SW 1271 (cell line): Measurements from ENCODE around the gene C5orf47.

Experiments used
- DNase-seq, 2 experiments: peaks; one replicate each; lab custom pipeline; 2025; lab: John Stamatoyannopoulos, UW

Gene C5orf47, protein sequence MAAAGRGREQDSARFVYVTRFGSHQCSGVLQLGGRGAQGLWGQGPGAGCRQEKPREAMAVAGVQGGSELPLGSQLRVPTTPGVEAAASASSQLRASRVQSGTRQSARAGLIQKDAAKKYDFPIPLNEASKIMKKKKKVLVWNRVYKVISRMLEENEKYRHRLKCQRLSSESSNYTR

DNA sequence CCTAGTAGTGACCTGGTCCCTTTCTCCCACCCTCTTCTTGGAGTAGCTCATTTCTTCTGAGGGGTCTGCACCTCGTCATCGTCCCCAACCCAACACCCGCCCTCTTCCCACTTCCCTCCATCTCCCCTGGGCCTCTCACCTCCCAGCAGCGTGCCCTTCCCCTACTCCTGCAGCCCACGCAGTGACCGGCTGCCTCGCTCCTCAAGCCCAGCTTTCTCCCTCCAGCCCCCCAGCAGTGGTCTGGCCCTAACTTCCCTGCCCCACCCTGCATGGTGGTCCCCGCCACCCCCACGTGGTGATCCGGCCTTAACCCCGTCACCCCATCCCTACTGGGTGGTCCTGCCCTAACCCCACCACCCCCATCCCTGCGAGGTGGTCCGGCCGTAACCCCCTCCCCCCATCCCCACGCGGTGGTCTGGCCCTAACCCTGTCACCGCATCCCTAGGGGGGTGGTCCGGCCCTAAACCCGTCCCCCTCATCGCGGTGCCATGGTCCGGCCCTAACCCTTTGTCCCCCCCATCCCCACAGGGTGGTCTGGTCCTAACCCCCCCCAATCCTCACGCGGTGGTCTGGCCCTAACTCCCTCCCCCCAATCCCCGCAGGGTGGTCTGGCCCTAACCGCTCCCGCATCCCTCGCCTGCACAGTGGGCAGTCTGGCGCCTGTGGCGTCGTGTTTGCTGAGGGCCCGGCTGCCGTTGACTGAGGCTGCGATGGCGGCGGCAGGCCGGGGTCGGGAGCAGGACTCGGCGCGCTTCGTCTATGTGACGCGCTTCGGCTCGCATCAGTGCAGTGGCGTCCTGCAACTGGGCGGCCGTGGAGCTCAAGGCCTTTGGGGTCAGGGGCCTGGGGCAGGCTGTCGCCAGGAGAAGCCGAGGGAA, at the start of gene C5orf47:
TSS of gene C5orf47 (plus strand) at position 617 of the 878 bp plus-strand sequence. CDS start at position 711, 94 bp downstream.
- DNase-seq, result no peak

DNA sequence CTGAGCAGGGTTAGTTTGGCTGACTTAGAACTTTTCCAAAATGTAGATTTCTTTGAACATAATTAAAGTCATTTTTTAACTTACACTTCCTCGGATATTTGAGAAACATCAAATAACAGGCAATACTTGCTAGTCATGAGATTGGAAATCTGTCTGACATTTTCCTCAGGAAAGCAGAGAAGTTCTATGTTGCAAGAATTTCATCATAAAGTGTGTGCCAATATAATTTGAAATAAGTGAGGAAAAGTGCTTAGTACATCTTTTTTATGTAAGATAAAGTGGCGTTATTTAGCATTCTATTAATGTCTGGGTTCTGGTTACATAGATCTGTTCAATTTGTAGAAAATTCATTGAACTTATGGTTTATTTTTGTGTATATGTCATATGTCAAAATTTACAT, 48.7 kb upstream of the C5orf47 start:
- DNase-seq, result no peak

DNA sequence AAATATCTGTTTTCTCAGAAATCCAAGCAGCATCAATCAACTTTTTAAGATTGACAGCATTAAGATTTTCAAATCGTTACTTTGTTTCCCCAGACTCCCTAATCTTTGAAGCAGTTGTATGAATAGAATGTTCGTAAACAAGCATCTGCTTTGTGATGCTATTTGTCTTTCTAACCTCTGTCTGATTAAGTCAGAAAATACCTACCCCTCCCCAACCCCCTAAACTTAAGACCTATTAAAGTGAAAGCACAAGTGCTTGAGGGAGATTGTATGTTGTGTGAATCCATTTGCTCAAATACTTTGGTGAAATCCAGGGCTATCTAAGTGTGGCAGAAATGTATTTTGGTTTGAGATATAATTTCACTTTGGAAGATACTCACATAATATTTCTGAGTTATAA, 47.9 kb upstream of the C5orf47 start:
- no peak for DNase-seq

DNA sequence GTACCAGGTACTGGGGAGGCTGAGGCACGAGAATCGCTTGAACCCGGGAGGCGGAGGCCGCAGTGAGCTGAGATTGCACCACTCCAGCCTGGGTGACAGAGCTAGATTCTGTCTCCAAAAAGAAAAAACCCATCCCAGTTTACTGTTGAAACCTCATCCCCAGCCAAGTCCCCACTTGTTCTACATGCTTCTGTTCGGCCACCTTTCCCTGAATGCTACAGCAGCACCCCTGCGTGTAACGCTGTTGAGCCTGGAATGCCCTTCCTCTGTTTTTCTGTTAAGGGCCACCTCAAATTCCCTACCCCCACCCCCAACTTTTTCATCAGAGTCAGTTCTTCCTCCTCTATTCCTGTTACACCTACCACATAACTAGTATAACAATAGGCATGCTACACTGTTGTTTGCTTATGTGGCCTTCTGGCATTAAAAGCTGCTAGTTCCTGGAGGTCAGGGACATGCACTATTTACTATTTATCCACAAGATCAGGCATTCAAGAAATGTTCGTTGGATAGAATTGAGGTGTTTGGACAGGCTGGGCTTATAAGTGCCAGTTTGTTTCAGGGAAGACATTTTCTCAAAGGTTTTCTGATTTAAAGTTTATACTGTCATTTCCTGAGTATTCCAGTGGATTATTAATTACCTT, 47.1 kb upstream of the C5orf47 start:
- DNase-seq, result no peak

DNA sequence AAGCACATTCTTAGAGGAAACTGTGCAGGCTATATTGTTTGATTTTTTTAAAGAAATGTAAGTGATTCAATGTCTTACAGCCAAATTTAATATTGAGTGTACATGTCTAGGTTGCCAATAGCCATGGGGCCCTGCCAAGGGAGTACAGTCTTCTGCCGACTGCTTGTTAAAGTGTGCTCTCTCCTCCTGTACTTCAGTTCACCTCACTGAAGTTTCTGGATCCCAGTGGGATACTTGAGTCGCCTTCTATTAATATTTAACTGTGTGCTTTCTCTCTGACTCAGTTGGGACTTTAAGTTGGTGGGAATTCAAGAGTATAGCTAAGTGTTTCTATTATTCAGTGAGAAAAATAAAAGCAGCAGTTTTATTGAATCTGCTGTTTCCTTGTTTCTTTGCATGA, 44.5 kb upstream of the C5orf47 start:
- DNase-seq, result no peak

DNA sequence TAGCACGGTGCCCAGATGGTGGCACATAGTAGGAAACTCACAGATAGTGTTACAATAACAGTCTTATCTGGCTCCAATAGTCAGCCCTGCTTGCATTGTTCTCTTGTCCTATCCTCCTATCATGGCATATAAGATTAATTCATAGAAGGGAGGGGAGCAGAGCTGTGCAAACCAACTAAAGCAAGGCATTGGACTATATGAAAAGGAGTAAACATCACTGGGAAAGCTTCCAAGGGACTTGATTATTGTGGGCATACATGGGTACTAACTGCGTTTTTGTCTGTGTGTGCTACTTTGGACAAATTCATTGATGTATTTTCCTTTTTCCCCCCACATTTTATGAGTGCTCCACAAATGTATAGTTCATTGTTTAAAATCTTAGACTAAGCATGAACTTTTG, 43.8 kb upstream of the C5orf47 start:
- DNase-seq, result no peak

DNA sequence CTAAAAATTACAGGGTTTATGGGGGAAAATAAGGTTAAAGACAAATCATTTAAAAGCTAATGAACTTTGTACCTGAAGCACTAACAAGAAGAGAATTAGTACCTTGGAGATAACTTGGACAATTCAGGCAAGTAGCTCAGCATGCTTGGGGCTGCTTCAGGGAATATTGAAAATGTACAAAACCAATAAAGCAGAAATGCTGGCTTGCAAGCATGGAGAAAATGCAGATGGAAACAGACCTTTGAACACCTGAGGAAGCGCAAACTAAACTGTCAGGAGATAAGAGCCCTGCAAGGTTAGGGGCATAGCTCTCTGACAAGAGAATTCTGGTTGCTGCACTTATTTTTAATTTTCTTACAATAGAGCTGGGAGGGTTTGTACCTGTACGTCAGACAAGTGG, 42.6 kb upstream of the C5orf47 start:
- no peak for DNase-seq

DNA sequence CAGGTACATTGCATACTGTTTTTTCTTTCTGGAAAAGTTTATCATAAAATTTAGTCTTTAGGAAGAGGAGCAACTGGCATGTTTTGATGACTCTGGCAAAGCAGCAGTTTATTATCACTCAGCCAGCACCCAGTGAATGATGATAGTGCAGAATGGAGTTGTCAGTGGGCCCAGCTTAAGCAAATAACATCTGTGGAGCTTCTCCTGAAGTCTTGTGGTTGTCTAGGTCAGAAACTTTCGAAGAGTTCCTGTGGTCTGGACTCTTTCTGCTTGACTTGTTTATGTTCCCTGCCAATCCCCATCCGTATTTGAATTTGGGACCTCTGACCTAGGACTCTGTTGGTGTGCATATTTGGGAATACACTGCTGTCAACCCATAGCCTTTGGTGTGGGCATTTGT, 38.1 kb upstream of the C5orf47 start:
- no peak for DNase-seq

DNA sequence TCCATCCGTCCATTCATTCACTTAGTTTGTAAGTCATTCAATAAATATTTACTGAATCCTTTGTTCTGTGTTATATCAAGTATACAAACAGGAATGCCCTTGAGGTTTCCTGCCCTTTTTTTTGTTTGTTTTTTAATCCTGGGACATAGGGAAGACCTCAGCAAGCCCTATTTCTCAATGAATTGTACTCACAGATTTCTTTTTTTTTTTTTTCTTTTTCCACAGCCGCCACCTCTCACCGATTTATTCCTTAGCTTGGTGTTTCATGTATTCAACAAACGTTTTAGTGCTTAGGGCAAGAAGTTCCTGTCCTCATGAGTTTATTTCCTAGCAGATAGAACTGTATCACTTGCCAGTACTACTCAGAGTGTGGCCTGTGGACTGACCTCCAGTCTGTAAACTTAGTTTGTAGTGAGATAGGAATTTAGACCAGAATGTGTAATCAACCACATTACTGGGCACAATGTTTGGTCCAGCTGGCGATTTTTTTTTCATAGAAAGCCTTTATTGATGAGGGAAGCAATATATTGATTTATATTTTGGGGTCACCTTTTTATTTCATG, 35.4 kb upstream of the C5orf47 start:
- no peak for DNase-seq

DNA sequence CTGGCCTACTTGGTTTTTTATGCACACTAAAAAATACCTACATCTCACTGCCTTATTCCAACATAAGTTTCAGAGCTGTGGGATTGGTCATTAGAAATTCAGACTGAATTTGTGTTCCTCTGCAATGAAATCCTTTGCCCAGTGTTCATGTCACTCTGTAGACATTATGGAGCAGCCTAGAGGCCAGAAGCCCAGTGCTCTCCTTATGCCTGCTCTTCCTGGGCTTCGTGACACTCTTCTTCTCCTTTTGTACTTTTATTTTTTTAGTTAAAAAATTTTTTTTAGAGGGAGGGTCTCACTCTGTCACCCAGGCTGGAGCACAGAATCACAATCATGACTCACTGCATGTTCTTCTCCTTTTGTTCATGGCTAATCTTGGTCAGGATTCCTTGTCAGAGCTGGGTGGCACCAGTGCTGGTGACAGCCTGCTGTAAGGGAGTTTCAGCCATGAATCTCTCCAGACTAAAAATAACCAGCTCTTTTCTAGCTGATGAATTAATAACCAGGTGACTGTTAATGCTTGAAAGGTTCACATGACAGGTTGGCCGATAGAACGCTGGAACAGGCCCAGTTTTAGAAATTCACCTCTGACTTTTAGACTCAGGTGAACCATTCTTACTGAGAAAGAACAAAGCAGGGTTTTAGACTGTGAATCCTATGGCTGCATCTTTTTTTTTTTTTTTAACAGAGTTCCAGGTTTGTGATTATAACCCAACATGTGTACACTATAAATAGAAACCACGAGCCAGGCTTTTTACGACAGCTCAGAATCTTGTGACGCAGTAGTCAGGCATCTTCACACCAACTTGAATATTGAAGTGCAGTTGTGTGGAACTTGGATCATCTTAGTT, 34.1 kb upstream of the C5orf47 start:
- no peak for DNase-seq

DNA sequence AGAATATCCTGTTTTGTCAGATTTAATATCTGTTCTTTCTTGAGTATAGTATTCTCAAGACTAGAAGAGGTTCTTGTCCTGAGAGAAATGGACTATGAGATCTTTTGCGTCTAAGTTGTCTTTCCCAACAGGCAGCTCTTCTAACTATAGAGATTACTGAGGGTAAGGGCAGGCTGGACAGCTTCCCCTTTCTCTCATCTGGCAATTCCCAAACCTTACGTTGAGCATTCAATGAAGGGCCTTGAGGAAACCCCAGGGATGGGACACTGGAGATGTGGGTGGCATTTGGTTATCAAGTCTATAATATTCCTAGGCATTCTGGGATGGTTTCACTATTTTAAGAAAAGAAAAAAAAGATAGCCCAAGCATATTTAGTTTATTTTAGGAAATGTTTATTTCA, 28.0 kb upstream of the C5orf47 start:
- DNase-seq, result no peak

DNA sequence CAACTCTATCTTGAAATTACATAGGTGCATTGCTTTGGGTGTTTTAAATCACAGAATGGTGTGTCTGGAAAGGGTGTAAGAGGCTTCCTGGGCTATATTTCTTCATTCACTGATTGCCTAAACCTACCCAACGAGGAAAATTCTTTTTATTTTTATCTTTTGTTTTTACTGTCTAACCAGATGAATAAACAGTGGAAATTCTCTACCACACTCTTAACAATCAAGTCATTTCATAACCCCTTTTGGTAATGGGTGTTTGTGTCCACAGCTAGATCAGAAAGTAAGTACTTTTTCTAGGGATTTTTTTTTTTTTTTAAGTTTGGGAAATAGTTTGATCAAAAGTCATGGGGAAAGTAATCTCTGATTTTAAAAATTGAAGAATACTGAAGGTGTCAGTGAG, 27.6 kb upstream of the C5orf47 start:
- DNase-seq, result no peak

DNA sequence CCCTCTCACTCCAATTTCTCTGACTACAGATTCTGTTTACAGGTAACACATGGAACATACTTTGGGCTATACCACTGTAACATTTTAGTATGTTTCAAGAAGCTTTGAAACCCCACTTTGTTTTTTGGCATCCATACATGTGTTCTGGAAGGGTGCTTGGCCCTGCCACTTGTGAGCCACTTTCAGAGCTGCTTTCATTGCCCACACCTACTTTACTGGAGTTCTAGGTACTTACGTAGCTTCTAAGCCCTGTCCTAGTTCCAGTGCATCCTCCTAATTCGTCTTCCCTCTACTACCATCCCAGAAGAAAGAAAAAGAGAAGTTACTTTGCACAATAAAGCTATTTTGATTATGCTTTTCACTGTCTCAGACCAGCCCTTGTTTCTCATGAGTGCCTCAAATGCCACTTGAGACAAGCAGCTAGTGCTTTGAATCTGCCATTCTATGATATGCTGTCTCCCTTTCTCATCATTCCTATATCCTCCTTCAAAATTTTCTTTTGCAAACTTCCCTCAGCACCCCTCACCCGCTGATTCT, 26.5 kb upstream of the C5orf47 start:
- DNase-seq, result no peak

DNA sequence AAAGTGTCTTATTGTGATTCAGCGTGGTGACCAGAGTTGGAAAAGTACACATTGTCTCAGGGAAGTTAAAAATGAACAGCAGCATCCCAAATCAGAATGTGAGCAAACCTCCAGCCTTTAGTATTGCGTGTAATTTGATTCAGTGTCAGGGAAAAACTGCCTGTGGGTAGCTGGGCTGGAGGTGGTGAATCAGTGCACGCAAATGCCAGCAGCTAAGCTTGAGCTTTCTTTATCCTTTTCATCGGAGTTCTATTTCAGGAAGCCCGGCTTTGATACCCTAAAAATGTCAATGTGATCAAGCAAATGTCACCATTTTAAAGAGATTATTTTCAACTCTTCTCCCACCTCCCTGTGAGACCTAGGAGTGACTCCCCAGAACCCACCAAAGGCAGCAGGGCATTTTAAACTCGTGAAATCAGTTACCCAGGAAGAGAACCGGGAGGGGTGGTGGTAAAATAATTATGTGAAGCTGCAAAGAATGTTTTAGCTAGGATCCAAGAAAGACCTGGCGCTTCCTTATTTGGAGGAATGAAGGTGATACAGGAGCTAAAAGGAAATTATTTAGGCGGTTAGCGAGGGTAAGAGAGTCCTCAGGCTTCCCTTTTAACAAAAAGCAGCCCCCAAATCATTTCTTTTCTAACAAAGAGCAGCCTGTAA, 25.7 kb upstream of the C5orf47 start:
- DNase-seq, result no peak

DNA sequence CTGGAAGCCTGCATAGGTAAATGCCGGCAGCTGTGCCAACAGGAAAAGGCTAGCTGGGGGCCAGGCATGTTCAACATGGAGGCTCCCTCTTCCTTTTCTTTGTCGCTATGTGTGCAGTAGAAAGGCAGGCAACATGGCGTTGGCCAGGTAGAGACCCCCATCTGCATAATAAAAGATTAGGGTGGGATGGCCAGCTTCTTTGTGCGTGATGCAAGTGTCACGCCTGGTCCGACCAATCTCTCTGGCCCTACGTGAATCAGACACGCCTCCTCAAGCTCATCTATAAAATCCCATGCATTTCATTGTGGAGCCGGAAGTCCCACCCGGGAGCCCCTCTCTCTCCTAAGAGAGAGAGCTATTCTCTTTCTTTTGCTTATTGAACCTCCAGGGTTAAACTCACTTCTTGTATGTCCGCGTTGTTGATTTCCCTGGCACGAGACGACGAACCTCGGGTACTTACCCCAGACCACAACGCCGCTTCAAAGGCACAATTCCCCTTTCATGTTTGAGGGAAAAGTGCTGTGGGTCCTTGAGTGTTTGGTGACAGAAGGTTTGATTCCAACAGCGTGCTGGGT, 25.0 kb upstream of the C5orf47 start:
- DNase-seq, result no peak

DNA sequence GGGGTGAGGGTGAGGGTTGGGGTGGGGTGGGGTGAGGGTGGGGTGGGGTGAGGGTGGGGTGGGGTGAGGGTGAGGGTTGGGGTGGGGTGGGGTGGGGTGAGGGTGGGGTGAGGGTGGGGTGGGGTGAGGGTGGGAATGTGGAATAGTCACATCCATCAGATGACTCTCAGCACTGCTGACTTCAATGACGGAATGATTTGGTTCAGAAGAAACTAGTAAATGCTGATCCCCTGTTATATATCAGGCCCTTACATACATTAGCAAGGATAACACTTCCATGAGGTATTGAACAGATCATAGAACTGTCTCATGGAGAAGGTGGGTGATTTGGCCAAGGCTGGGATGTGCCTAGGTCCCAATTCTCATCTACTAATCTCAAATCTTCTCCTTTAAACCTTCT, 24.5 kb upstream of the C5orf47 start:
- DNase-seq, result no peak

DNA sequence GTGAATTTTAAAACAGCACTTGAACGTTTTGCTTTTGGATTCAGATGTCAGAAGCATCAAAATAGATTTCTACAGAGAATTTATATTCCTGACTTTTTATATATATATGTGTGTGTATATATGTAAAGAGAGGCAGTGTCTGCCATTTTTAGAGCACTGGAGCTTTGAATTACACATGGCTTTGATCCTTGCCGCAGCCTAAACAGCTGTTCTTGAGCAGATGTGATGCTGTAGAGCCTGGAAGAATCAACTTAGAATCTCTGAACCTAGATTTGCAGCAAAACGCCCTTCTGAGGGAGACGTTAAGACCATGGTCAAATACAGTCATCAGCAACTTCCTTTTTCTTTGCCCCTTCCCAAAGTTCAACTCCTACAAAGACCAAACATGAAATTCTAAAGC, 21.7 kb upstream of the C5orf47 start:
- DNase-seq, result no peak

DNA sequence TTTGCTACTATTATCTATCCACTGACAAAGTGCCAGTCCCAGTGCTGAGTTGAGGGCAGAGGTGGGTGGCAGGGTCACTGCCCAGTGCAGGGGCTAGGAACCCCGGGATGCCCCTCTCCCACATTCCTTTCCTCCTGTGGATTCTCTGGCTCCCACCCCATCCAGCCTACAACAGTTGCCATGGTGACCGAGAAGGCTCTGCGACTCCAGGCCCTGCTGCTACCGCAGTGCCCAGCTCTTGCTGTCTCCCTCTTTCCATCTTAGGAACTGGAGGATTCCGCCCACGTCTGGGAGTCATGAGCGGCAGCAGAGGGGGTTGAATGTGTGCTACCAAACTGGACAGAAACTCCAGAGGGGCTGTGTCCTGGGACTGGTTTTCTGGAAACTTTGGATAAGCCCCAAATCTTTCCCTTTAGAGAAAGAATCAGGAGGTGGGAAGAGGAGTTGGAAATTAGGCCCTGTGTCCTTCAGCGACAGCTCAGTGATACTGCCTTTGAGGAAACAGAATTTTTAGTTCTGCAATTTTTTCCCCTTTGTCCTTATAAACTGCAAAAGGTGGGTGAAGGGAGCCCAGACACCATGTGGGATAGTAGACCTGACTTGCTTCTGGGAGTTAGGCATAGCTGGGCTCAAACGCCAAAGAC, 20.7 kb upstream of the C5orf47 start:
- no peak for DNase-seq

DNA sequence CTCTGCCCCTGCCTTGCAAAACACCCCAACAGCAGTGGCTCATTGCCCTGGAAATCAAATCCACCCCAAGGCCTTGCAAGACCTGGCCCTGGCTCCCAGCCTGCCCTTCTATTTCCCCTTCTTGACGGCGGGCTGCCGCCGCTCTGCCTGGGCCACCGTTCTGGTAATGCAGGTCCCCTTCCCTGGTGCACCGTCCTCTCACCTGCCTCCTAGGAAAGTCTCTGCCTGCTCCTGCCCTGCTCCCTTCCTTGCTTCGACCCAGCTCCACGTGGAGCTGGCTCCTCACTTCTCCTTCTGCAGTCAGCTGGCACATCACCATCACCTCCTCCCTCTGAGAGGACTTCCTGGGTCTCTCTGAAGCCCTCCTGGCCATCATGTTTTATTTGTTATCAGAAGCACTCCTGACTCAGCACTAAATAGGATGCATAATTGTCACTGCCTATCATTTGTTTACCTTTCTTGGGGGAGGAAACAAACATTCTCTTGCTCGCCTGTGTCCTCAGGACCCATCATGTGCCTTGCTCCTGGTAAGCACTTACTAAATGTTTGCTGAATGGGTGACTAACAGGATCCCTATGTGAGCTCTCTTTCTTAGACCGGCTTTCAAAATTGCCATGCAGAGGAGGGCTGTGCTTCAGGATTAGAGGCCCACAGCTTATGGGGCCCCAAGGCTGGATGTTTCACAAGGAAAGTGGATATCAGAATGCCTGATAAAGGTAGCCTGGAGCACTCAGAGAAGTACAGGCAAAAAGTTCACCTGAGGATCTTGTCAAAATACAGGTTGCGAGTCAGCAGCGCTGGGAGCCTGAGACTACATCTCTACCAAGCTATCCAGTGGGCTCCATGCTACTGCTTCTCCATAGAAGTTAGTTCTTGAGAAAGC, 19.6 kb upstream of the C5orf47 start:
- no peak for DNase-seq
